Measurements from ENCODE around the gene CRYBG1.
"Not testable (repeated sequence)": the region's sequence is repeated elsewhere in the genome, so short reads cannot be mapped to it uniquely, and the experiment has no call there.

The CRYBG1 gene

DNA sequence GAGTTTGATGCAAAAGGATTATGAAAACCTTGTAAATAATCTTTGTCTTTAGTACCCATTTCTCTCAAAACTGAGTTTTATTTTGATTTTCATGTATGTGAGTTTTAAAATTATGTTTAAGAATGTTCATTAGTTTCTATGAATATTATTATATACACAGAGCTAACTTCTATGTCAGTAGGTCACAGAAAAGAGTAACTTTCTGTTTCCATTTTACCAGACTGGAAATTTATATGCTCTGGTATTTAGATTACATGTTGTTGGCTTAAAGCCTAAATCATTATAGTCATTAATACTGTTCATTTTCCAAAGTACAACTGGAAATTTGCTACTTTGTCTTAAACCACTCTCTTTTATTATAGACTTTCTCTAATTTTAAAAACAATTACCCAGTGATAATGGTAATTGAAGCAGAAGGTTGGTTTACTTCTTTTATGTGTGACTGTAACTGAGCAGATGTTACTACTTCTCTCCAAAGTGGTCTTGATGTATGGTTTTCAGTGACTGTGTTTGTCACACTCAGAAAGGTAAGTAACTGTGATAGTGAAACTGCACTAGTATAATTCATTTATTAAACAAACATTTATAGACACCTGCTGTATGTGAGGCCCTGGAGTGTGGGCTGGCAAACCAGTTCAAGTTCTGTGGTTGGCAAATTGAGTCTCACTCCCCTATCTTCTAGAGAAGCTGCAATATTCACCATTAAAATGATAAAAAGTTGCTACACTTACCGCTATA lies 13.2 kb downstream of the CRYBG1 start:
- DNase-seq (ENCODE audit: low read depth in 2 of 3, low spot score in 1 of 3), result no peak

DNA sequence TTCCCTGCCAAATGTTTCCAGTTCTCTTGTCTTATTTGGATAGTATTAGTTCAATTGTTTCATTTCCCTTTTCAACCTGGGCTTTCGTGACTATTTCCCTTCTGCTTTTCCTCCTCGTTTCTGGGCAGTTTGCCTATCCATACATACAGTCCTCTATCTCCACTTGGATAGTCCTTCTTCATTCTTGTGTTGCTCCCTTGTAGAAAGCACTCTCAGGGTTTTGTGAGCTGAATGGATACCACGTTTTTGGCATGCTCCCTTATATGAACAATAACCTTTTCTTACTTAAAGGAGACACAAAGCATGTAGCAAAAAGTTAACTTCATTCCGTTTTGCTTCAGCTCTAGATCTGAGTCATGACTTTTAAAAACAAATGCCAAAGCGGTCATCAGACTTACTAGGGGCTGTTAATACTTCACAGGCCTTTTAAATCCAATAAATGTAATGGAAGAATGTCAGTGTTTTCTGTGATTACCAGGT lies 16.6 kb downstream of the CRYBG1 start:
- DNase-seq (ENCODE audit: low read depth in 2 of 3, low spot score in 1 of 3), result no peak

GRCh38 chr6:106379951-106380350 lies 19.4 kb downstream of the CRYBG1 start:
- DNase-seq (ENCODE audit: low read depth in 2 of 3, low spot score in 1 of 3), result no peak

DNA sequence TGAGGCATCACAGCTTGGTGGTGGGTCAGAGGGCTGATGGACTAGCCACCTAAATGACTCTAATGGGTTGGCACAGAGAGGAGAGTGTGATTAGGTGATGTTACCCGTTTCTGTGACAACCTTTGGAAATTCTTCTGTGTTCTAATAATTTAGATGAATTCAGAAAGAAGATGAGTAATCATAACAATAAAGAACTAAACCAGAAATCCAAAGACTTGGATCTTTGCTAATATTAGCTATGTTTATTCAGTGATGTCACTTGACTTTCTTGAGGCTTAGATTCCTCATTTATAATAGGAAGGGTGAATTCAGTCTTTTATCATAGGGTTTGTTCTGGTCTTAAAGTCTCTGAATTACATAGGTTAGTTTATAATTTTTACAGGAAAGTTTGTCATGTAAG lies 19.9 kb downstream of the CRYBG1 start:
- no peak for DNase-seq (ENCODE audit: low read depth in 2 of 3, low spot score in 1 of 3)

GRCh38 chr6:106381223-106381622 lies 20.7 kb downstream of the CRYBG1 start:
- DNase-seq (ENCODE audit: low read depth in 2 of 3, low spot score in 1 of 3), result no peak

DNA sequence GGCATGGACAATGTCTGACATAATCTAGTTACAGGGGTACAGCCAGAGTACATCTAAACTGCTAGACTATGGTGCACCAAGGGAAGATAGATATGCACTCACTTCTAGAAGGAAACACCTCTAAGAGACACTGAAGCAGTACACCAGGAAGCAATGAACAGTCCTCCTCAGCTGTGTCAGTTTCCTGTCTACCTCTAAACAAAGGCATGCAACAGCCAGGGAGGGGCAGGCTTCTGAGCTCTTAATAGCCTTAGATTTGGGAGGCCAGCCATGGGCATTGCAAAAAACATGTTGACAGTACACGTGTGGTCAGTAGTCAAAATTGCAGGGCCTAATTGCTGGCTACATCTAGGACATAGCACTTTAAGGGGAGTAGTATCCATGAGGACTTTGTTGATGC lies 21.4 kb downstream of the CRYBG1 start:
- DNase-seq (ENCODE audit: low read depth in 2 of 3, low spot score in 1 of 3), result no peak

- DNase-seq (ENCODE audit: low read depth in 2 of 3, low spot score in 1 of 3), result no peak
These were observed 23.1 kb downstream of the CRYBG1 start for GRCh38 chr6:106383573-106383972.

GRCh38 chr6:106385530-106385929 lies 25.0 kb downstream of the CRYBG1 start:
- no peak for DNase-seq (ENCODE audit: low read depth in 2 of 3, low spot score in 1 of 3)

- DNase-seq (ENCODE audit: low read depth in 2 of 3, low spot score in 1 of 3), result no peak
These were observed 27.4 kb downstream of the CRYBG1 start for GRCh38 chr6:106387875-106388274.

- no peak for DNase-seq (ENCODE audit: low read depth in 2 of 3, low spot score in 1 of 3)
These were observed 29.6 kb downstream of the CRYBG1 start for GRCh38 chr6:106390088-106390487.

DNA sequence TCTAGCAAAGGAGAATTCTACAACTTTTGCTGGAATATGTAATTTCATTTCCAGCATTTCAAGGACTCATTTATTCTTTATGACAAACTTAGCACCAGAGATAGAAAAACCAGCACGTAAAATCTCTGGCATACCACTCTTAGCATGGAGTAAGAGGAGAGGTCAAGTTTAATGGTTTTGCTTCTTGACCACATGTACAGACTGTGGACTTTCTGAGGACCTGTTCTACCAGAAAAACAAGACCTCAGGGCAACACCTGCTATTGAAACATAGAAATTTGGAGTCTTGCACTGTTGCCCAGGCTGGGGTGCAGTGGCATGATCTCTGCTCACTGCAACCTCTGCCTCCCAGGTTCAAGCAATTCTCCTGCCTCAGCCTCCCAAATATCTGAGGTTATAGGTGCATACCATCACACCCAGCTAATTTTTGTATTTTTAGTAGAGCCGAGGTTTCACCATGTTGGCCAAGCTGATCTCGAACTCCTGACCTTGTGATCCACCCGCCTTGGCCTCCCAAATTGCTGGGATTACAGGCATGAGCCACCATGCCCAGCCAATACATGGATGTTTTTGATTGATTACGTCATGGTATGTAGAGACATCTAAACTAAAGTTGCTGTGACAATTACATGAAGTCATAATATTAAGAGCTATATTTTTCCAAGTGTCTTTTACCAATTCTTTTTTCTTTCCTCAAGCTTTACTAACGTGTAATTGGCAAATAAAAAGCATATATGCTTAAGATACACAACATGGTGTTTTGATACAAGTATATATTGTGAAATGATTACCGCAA lies 36.1 kb downstream of the CRYBG1 start:
- DNase-seq (ENCODE audit: low read depth in 2 of 3, low spot score in 1 of 3), result no peak

GRCh38 chr6:106397431-106397830 lies 36.9 kb downstream of the CRYBG1 start:
- no peak for DNase-seq (ENCODE audit: low read depth in 2 of 3, low spot score in 1 of 3)

DNA sequence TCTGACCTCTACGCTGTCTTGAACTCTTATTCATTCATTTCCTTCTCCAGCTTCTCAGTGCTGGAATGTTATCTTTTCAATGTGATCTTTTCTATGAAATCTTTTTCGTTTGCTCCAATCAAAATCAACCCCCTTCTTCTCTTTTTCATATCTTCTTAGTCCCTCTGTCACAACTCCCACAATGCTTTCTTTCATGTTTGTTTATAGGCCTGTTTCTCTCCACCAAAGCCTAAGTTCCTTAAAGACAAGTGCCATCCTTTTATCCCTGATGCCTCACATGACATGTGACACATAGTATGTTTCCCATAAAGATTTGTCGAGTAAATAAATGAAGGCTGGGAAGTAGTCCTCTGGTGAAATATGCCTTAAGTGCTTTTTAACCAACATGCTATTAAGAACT lies 38.1 kb downstream of the CRYBG1 start:
- no peak for DNase-seq (ENCODE audit: low read depth in 2 of 3, low spot score in 1 of 3)

DNA sequence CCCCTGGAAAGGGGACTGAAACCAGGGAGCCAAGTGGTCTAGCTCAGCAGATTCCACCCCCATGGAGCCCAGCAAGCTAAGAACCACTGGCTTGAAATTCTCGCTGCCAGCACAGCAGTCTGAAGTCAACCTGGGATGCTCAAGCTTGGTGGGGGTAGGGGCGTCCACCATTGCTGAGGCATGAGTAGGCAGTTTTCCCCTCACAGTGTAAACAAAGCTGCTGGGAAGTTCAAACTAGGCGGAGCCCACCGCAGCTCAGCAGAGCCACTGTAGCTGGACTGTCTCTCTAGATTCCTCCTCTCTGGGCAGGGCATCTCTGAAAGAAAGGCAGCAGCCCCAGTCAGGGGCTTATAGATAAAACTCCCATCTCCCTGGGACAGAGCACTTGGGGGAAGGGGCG lies 44.5 kb downstream of the CRYBG1 start:
- DNase-seq (ENCODE audit: low read depth in 2 of 3, low spot score in 1 of 3), result not testable (repeated sequence)

GRCh38 chr6:106411056-106411455 lies 50.5 kb downstream of the CRYBG1 start:
- DNase-seq (ENCODE audit: low read depth in 2 of 3, low spot score in 1 of 3), result no peak

DNA sequence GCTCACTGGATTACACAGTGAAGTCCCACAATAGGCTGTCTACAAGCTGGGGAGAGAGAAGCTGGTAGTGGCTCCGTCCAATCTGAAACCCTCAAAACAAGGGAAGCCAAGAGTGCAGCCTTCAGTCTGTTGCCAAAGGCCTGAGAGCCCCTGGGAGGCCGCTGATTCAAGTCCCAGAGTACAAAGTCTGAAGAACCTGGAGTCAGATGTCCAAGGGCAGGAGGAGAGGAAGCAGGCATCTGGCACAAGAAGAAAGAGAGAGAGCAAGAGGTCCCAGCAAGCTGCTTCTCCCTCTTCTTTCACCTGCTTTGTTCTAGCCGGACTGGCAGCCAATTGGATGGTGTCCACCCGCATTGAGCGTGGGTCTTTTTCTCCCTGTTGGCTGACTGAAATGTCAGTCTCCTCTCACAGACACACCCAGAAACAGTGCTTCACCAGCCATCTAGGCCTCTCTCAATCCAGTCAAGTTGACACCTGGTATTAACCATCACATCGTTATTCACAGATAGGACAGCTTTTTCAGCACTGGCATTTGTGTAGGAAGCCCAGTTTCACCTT lies 51.2 kb downstream of the CRYBG1 start:
- DNase-seq (ENCODE audit: low read depth in 2 of 3, low spot score in 1 of 3), result no peak

DNA sequence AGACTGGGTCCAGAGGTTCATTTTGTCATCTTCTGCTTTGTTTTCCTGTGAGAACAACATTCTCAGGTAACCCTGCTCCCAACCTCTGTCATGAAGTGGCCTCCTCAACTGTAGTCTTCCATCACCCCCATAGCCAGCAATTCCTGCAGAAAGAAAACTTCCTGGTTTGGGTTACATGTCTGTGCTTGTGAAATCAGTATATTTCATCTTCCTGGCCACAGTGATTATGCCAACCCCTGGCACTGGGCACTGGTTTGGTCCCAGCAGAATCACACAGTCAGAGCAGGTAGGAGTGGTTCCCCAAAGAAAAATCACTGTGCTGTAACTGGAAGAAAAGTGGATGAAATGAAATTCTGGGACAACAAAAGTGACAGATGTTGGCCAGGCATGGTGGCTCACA lies 52.5 kb downstream of the CRYBG1 start:
- DNase-seq (ENCODE audit: low read depth in 2 of 3, low spot score in 1 of 3), result no peak

- no peak for DNase-seq (ENCODE audit: low read depth in 2 of 3, low spot score in 1 of 3)
These were observed 53.2 kb downstream of the CRYBG1 start for GRCh38 chr6:106413722-106414121.

DNA sequence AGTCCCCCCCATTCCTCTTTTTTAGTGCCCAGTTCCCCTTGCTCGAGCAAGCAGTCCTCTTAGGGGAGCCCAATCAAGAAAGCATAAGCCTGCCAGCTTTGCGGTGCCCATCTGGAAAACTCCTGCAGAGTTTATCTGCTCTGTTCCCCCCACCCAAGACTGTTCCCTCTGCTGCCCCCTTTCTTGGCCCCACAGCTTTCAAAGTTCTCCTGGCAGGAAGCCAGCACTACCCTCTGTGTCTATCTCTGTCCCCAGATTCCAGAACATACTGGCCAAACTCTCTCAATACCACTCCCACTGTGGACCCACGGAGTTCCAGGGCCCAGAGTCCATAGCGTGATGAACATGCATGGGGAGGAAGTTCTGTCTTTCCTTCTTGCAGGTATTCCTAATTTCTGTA lies 55.4 kb downstream of the CRYBG1 start:
- DNase-seq (ENCODE audit: low read depth in 2 of 3, low spot score in 1 of 3), result no peak

DNA sequence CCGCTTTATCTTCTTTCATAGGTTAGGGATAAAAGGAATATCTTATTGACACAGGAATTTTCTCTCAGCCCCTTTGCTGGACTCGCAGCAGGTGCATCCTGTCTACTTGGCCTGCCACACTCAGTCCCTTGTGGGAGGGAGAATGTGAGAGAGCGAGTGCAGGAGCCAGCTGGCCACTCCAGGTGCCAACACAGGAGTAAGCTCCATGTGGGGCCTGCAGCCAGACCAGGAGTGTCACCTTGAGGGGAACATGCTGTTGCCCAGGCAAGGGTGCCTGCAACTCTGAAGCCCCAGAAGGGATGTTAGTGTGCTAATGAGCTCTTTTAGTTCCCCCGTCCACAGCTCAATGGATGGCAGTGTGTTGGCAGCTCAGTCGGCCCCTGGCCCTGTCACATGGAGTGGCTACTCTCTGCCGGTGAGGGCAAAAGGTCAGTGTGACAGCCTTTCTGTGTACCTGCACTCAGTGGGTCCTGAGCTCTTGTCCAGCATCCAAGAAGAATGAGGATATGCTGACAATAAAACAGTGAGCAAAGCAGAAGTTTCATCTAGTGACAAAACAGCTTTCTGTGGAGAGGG lies 57.1 kb downstream of the CRYBG1 start:
- DNase-seq (ENCODE audit: low read depth in 2 of 3, low spot score in 1 of 3), result no peak

DNA sequence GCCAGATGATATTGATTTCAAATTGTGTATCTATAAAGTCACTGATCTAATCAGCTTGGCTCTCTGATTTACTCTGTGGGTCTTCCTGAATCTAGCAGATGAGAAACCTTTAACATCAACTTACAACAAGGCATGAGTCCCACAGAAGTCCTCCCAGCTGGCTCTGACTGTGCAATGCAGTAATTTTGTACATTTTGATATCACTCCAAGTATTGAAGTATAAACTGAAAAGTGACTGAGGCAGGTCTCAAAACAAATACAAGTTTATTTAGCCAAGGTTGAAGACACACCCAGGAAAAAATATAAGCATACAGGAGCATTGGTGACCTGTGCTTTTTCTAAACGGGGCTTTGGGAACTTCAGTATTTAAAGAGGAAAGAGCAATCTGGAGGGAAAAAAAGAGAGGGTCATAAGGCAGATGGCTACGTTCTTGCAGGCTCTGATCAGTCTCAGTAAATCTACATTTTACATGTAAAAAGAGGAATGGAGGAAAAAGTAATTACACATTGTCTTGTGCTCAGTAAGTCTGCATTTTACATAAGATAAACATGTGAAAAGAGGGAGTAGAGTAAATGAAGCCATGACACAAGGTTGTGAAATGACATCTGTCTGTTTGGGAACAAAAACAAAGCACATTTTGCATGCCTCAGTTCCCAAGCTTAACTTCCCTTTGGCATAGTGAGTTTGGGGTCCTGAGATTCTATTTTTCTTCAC lies 59.5 kb downstream of the CRYBG1 start:
- DNase-seq (ENCODE audit: low read depth in 2 of 3, low spot score in 1 of 3), result no peak

Data from stimulated activated CD4-positive, alpha-beta T cell treated with anti-CD3 and anti-CD28 coated beads, Interleukin-12 subunit alpha, Interleukin-12 subunit beta, amount 100 ng/mL, for 48 hours (primary cell).